H4 (cell line): Measurements from ENCODE around the gene USB1. TPM values are rescaled to one million over a fixed set of nuclear protein-coding genes. Genes with fewer than 3 reads are reported as not detected.

Experiments used
- DNase-seq: peaks from one replicate; pipeline ENCODE4 v3.0.0-alpha.2; 2015; ENCODE audit warnings: low spot score
- total RNA-seq: library from RNA; depleted of rRNA; stranded (reverse); fragments of >200 nt; shearing (Covaris generic); gene quantifications from 2 replicates; pipeline ENCODE4 v1.2.3, GENCODE V29; 2014

USB1 gene
- total RNA-seq, 1 experiment from 2014 or later, result 28.6 TPM

- DNase-seq, result no peak
These were observed 33.0 kb downstream of the USB1 start for GRCh38 chr16:58034128-58034685.

GRCh38 chr16:58034774-58035173 lies 33.6 kb downstream of the USB1 start:
- DNase-seq, result no peak

GRCh38 chr16:58035356-58036170 lies 34.4 kb downstream of the USB1 start:
- DNase-seq, result no peak

GRCh38 chr16:58036943-58037342 lies 35.7 kb downstream of the USB1 start:
- DNase-seq, result no peak

- no peak for DNase-seq
These were observed 36.3 kb downstream of the USB1 start for GRCh38 chr16:58037365-58038057.

- no peak for DNase-seq
These were observed 37.0 kb downstream of the USB1 start for GRCh38 chr16:58038219-58038641.

- no peak for DNase-seq
These were observed 38.8 kb downstream of the USB1 start for GRCh38 chr16:58039829-58040495.

- no peak for DNase-seq
These were observed 39.3 kb downstream of the USB1 start for GRCh38 chr16:58040496-58040846.

GRCh38 chr16:58040945-58041627 lies 39.9 kb downstream of the USB1 start:
- no peak for DNase-seq

GRCh38 chr16:58041628-58041955 lies 40.4 kb downstream of the USB1 start:
- no peak for DNase-seq

- DNase-seq, result no peak
These were observed 41.0 kb downstream of the USB1 start for GRCh38 chr16:58042001-58042885.

GRCh38 chr16:58042886-58043515 lies 41.8 kb downstream of the USB1 start:
- DNase-seq, result no peak

GRCh38 chr16:58043571-58044155 lies 42.5 kb downstream of the USB1 start:
- DNase-seq, result no peak

- no peak for DNase-seq
These were observed 43.2 kb downstream of the USB1 start for GRCh38 chr16:58044266-58045019.

GRCh38 chr16:58045096-58045495 lies 43.9 kb downstream of the USB1 start:
- DNase-seq, result no peak

GRCh38 chr16:58046054-58046881 lies 45.1 kb downstream of the USB1 start:
- no peak for DNase-seq

GRCh38 chr16:58046936-58047335 lies 45.7 kb downstream of the USB1 start:
- no peak for DNase-seq

GRCh38 chr16:58047557-58048348 lies 46.5 kb downstream of the USB1 start:
- DNase-seq, result no peak
